ENCODE data around the gene CHRNA4. TPM values are rescaled to one million over a fixed set of nuclear protein-coding genes. Genes with fewer than 3 reads are reported as not detected.
"Not testable (repeated sequence)": the region's sequence is repeated elsewhere in the genome, so short reads cannot be mapped to it uniquely, and the experiment has no call there.

CHRNA4 gene
- total RNA-seq, 1 donor from 2014 or later = not detected

DNA sequence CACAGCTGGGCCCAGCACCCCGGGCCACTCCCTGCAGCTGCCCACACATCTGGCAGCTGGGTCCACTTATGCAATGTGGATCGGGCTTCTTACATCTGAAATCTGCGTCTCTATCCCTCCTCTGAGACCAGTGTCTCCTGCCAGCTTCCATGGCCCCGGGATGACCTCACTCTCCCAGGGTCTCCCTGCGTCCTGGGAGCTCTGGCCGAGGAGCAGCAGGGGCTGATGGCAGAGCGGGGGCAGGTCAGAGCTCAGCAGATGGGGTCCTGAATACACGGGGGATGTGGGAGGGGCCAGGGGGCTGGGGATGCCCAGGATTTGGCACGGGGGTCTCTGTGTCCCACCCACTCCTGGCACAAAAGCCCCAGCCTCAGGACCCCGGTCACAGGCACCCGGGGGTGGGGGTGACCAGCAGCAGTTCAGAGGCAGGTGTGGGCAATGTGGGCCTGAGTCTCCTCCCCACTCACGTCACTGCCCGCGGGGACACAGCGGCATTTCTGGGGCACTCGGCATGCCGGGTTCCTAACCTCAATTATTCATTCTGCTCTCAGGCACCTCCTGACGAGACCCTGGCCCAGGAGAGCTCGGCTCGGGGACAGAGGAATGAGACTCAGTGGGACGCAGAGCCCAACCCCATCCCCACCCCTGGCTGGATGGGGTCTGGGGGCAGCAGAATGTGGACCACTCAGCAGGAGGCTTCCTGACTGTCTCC is 16.4 kb downstream of the CHRNA4 start:
- Mint-ChIP-seq H3K36me3 (ENCODE audit: unreplicated experiment) (no peaks in the 10 kb centered on the region), H3K9me3 (ENCODE audit: unreplicated experiment) (no peaks in the 10 kb centered on the region), H3K4me1 (ENCODE audit: unreplicated experiment) (no peaks in the 10 kb centered on the region), H3K4me3 (ENCODE audit: unreplicated experiment) (no peak overlapping the region), H3K27ac (ENCODE audit: unreplicated experiment) (no peak overlapping the region), H3K27me3 (ENCODE audit: unreplicated experiment) (peaks cover 23% of the 10 kb centered on the region)
- TF ChIP-seq, protein P1, sequence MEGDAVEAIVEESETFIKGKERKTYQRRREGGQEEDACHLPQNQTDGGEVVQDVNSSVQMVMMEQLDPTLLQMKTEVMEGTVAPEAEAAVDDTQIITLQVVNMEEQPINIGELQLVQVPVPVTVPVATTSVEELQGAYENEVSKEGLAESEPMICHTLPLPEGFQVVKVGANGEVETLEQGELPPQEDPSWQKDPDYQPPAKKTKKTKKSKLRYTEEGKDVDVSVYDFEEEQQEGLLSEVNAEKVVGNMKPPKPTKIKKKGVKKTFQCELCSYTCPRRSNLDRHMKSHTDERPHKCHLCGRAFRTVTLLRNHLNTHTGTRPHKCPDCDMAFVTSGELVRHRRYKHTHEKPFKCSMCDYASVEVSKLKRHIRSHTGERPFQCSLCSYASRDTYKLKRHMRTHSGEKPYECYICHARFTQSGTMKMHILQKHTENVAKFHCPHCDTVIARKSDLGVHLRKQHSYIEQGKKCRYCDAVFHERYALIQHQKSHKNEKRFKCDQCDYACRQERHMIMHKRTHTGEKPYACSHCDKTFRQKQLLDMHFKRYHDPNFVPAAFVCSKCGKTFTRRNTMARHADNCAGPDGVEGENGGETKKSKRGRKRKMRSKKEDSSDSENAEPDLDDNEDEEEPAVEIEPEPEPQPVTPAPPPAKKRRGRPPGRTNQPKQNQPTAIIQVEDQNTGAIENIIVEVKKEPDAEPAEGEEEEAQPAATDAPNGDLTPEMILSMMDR (IDR thresholded peaks at IDR 0.05) = no peak
- DNase-seq (ENCODE audit: extremely low spot score, unreplicated experiment) = no peak

DNA sequence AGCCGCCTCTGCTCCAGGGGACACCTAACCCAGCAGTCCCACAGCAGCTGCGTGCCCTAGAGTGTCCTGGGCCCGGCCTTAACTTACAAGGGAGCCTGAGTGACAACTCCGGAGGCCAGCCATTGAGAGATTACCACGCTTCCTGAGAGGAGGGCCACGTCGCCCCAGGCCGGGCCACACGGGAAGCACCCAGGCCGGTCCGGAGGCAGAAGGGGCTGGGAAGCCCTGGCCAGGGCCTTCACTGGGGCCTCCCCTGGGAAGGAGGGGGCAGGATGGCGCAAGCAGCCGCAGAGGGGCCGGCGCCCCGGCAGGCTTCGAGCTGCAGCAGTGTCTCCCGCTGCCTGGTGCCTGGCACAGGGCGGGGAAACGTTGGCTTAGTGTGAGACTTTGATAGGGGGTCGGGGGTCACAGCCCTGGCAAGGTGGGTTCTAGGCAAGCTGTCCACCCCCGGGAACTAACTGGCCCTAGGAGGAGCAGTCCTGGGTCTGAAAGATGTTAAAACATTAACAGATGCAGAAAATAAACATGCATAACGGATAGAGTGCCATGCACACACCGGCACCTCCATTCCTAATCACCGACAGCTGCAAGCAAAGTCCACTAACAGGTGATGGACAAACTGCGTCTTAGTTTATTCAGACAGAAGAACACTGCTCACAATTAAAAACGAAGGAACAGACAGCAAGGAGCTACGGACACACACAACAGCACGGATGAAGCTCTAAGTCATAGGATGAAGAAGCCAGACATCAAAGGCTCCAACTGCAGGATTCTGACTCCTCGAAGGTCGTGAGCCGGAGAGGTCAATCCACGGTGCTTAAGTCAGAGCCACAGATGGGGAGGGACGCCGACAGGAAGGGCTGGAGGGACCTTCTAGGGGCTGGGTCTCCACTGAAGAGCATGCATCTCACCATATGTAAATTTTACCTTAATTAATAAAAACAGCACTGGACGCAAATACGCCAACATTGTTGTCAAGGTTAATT is 17.4 kb downstream of the CHRNA4 start:
- TF ChIP-seq, protein P1 (IDR thresholded peaks at IDR 0.05) = no peak
- Mint-ChIP-seq H3K27me3 (ENCODE audit: unreplicated experiment) (peaks cover 29% of the 10 kb centered on the region), H3K4me3 (ENCODE audit: unreplicated experiment) (no peak overlapping the region)

DNA sequence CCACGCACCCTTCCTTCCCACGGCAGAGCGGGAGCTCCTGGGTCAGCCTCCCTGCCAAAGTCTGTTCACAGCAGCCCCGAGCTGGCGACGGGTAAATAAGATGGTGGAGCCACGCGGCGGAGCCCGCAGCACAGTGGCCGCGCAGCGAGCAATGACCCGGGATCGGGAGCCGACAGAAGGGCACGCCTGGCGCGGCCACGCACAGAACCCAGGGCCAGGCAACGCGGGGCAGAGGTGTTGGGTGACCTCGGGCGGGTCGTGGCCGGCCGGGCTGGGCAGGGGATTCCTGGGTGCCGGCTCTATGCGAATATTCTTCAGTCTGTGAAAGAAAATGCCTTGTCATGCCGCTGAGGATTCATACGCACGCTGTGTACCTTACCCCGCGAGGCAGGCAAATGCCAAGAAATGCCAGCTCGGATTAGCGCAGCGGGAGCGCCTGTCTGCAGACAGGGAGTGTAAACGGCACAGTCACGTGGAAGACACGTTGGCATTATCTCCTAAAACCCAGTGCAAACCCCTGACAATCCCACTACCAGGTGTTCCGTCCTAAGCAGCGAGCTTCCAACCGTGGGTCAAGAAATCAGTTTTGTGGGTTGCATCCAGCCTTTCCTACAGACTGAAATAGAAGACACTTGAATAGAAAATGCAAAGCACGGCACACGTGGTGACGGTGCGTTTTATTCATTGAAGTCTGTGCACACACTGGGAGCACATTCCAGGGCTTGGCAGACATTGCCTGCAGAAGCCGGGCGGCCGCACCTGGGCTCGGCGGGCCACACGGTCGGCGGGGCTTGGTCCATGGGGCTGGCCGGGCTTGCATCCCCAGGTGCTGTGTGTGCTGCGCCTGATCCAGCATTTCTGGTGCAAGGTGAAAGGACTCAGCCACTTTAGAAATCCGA is 18.3 kb downstream of the CHRNA4 start:
- H3K27ac Mint-ChIP-seq (ENCODE audit: unreplicated experiment) = no peak overlapping the region
- DNase-seq (ENCODE audit: extremely low spot score, unreplicated experiment) = no peak
- no peak overlapping the region for H3K4me3 Mint-ChIP-seq (ENCODE audit: unreplicated experiment)
- TF ChIP-seq, protein P1 (IDR thresholded peaks at IDR 0.05) = no peak
- H3K9me3 Mint-ChIP-seq (ENCODE audit: unreplicated experiment) = no peaks in the 10 kb centered on the region
- no peaks in the 10 kb centered on the region for H3K36me3 Mint-ChIP-seq (ENCODE audit: unreplicated experiment)
- peaks cover 37% of the 10 kb centered on the region for H3K27me3 Mint-ChIP-seq (ENCODE audit: unreplicated experiment)
- peaks cover 7% of the 10 kb centered on the region for H3K4me1 Mint-ChIP-seq (ENCODE audit: unreplicated experiment)

More for the DNA sequence above, 17.4 kb downstream of the CHRNA4 start:
- Mint-ChIP-seq H3K27ac (ENCODE audit: unreplicated experiment) (no peak overlapping the region), H3K36me3 (ENCODE audit: unreplicated experiment) (no peaks in the 10 kb centered on the region), H3K4me1 (ENCODE audit: unreplicated experiment) (no peaks in the 10 kb centered on the region), H3K9me3 (ENCODE audit: unreplicated experiment) (no peaks in the 10 kb centered on the region)
- no peak for DNase-seq (ENCODE audit: extremely low spot score, unreplicated experiment)

DNA sequence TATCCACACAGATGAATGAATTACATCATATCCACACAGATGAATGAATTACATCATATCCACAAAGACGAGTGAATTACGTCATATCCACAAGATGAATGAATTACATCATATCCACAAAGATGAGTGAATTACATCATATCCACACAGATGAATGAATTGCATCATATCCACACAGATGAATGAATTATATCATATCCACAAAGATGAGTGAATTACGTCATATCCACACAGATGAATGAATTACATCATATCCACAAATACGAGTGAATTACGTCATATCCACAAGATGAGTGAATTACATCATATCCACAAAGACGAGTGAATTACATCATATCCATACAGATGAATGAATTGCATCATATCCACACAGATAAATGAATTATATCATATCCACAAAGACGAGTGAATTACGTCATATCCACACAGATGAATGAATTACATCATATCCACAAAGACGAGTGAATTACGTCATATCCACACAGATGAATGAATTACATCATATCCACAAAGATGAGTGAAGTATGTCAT is 20.9 kb downstream of the CHRNA4 start:
- not testable (repeated sequence) for H3K9me3 Mint-ChIP-seq (ENCODE audit: unreplicated experiment); H3K36me3 Mint-ChIP-seq (ENCODE audit: unreplicated experiment); H3K27ac Mint-ChIP-seq (ENCODE audit: unreplicated experiment); DNase-seq (ENCODE audit: extremely low spot score, unreplicated experiment); H3K4me3 Mint-ChIP-seq (ENCODE audit: unreplicated experiment)
- Mint-ChIP-seq H3K27me3 (ENCODE audit: unreplicated experiment) (peaks cover 51% of the 10 kb centered on the region), H3K4me1 (ENCODE audit: unreplicated experiment) (peaks cover 26% of the 10 kb centered on the region)

DNA sequence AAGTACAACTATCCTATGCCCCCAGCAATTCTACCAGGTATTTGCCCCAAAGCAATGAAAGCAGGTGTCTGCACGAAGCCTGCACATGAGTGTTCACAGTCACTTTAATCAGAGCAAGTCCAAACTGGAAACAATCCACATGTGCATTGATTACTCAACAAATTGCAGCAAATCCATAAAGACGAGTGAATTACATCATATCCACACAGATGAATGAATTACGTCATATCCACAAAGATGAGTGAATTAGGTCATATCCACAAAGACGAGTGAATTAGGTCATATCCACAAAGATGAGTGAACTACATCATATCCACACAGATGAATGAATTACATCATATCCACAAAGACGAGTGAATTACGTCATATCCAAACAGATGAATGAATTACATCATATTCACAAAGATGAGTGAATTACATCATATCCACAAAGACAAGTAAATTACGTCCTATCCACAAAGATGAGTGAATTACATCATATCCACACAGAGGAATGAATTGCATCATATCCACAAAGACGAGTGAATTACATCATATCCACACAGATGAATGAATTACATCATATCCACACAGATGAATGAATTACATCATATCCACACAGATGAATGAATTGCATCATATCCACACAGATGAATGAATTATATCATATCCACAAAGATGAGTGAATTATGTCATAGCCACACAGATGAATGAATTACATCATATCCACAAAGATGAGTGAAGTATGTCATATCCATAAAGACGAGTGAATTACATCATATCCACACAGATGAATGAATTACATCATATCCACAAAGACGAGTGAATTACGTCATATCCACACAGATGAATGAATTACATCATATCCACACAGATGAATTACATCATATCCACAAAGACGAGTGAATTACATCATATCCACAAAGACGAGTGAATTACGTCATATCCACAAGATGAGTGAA is 21.7 kb downstream of the CHRNA4 start:
- not testable (repeated sequence) for DNase-seq (ENCODE audit: extremely low spot score, unreplicated experiment); H3K27ac Mint-ChIP-seq (ENCODE audit: unreplicated experiment); H3K9me3 Mint-ChIP-seq (ENCODE audit: unreplicated experiment); H3K36me3 Mint-ChIP-seq (ENCODE audit: unreplicated experiment); H3K4me3 Mint-ChIP-seq (ENCODE audit: unreplicated experiment)
- Mint-ChIP-seq H3K27me3 (ENCODE audit: unreplicated experiment) (peaks cover 51% of the 10 kb centered on the region), H3K4me1 (ENCODE audit: unreplicated experiment) (peaks cover 26% of the 10 kb centered on the region)
